ENCODE measurements around the gene CAPN5.

The CAPN5 gene

GRCh38 chr11:77111277-77111676 is 44.5 kb downstream of the CAPN5 start:
- H3K27ac Mint-ChIP-seq = no peak overlapping the region
- no peak overlapping the region for H3K4me3 Mint-ChIP-seq
- no peaks in the 10 kb centered on the region for H3K36me3 Mint-ChIP-seq (ENCODE audit: low read depth)
- H3K4me1 Mint-ChIP-seq (ENCODE audit: low read depth) = peaks cover 5% of the 10 kb centered on the region
- peaks cover 7% of the 10 kb centered on the region for H3K27me3 Mint-ChIP-seq
- intact Hi-C loops (cut with micrococcal nuclease) = no loop called here
- no peaks in the 10 kb centered on the region for H3K9me3 Mint-ChIP-seq

DNA sequence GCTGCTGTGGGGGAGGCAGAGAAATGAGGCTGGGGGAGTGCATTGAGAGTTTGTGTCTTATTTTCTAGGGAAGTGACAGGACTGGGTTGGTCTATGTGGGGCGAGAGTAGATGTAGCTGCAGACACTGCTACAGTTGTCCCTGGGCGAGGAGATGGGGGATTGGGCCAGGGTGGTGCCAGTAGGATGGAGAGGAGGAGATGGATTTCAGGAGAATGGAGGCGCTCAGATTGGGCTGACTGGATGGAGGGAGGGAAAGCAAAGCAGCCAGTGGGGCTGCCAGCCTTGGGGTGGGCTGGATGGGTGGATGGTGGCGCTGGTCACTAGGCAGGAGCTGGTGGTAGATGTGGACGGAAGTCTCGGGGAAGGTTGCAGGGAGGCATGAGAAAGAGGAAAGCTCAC is 45.2 kb downstream of the CAPN5 start:
- Mint-ChIP-seq H3K4me3 (no peak overlapping the region), H3K36me3 (ENCODE audit: low read depth) (no peaks in the 10 kb centered on the region), H3K27me3 (peaks cover 7% of the 10 kb centered on the region), H3K27ac (no peak overlapping the region), H3K4me1 (ENCODE audit: low read depth) (peaks cover 5% of the 10 kb centered on the region), H3K9me3 (no peaks in the 10 kb centered on the region)
- intact Hi-C loops (cut with micrococcal nuclease) = no loop called here

- H3K4me1 Mint-ChIP-seq (ENCODE audit: low read depth) = peaks cover 5% of the 10 kb centered on the region
- H3K9me3 Mint-ChIP-seq = no peaks in the 10 kb centered on the region
- H3K36me3 Mint-ChIP-seq (ENCODE audit: low read depth) = no peaks in the 10 kb centered on the region
- no peak overlapping the region for H3K27ac Mint-ChIP-seq
- peaks cover 5% of the 10 kb centered on the region for H3K27me3 Mint-ChIP-seq
- no peak overlapping the region for H3K4me3 Mint-ChIP-seq
- intact Hi-C loops (cut with micrococcal nuclease) = no loop called here
These were observed 46.0 kb downstream of the CAPN5 start for GRCh38 chr11:77112641-77113381.

- H3K27ac Mint-ChIP-seq = no peak overlapping the region
- no peaks in the 10 kb centered on the region for H3K36me3 Mint-ChIP-seq (ENCODE audit: low read depth)
- no peaks in the 10 kb centered on the region for H3K9me3 Mint-ChIP-seq
- peaks cover 2% of the 10 kb centered on the region for H3K27me3 Mint-ChIP-seq
- no peak overlapping the region for H3K4me3 Mint-ChIP-seq
- intact Hi-C loops (cut with micrococcal nuclease) = no loop called here
- H3K4me1 Mint-ChIP-seq (ENCODE audit: low read depth) = peaks cover 5% of the 10 kb centered on the region
These were observed 46.8 kb downstream of the CAPN5 start for GRCh38 chr11:77113382-77114088.

DNA sequence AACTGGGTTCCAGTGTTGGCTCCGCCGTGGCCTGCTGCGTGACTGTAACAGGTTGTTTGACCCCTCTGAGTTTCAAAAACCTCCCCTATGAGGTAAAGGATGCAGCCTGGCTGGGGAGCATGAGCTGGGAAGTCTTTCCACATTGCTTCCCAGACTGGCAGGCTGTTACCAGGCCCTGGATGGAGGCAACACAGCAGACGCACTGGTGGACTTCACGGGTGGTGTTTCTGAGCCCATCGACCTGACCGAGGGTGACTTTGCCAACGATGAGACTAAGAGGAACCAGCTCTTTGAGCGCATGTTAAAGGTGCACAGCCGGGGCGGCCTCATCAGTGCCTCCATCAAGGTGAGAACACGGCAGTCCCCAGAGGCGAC is 47.3 kb downstream of the CAPN5 start:
- Mint-ChIP-seq H3K27me3 (peaks cover 2% of the 10 kb centered on the region), H3K36me3 (ENCODE audit: low read depth) (no peaks in the 10 kb centered on the region), H3K9me3 (no peaks in the 10 kb centered on the region), H3K4me3 (no peak overlapping the region), H3K4me1 (ENCODE audit: low read depth) (peaks cover 5% of the 10 kb centered on the region), H3K27ac (no peak overlapping the region)
- intact Hi-C loops (cut with micrococcal nuclease) = no loop called here

GRCh38 chr11:77115181-77115611 is 48.4 kb downstream of the CAPN5 start:
- H3K4me1 Mint-ChIP-seq (ENCODE audit: low read depth) = peaks cover 5% of the 10 kb centered on the region
- no peaks in the 10 kb centered on the region for H3K27me3 Mint-ChIP-seq
- no peaks in the 10 kb centered on the region for H3K9me3 Mint-ChIP-seq
- H3K27ac Mint-ChIP-seq = no peak overlapping the region
- H3K4me3 Mint-ChIP-seq = no peak overlapping the region
- no peaks in the 10 kb centered on the region for H3K36me3 Mint-ChIP-seq (ENCODE audit: low read depth)
- intact Hi-C loops (cut with micrococcal nuclease) = no loop called here

DNA sequence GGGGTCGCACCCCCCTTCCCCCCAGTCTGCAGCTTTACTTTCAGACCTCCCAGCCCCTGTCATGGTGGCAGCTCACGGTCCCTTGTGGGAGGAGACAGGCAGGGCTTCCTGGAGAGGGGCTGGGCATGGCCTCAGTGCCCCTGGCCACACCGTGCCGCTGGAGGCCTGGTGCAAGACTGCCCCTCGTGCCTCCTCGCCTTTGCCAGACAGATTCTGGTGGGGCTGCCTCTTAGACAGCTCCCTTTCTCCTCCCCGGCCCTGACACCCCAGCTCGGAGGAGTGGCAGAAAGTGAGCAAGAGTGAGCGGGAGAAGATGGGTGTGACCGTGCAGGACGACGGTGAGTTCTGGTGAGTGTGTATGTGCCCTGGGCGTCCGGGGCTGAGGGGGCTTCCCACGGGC is 49.2 kb downstream of the CAPN5 start:
- Mint-ChIP-seq H3K9me3 (no peaks in the 10 kb centered on the region), H3K36me3 (ENCODE audit: low read depth) (no peaks in the 10 kb centered on the region), H3K27ac (no peak overlapping the region), H3K4me1 (ENCODE audit: low read depth) (peaks cover 5% of the 10 kb centered on the region), H3K4me3 (no peak overlapping the region), H3K27me3 (no peaks in the 10 kb centered on the region)
- intact Hi-C loops (cut with micrococcal nuclease) = no loop called here

DNA sequence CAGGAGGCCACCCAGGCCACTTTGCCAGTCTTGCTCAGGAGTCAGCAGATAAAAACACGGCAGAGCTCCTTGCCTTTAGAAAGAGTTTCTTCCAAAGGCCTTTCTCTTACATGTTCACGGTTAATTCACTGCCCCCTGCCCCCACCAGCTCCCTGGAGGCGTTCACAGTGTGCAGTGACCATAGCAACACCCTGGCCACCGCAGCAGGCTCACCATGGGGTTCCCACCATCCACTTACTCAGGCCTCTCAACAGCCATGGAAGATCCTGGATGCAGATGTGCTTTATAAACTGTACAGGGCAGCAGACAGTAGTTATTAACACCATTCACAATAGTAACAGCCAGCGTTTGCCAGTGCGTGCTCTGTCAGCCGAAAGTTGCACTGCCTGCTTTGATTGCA is 50.7 kb downstream of the CAPN5 start:
- Mint-ChIP-seq H3K36me3 (ENCODE audit: low read depth) (no peaks in the 10 kb centered on the region), H3K27me3 (no peaks in the 10 kb centered on the region), H3K4me3 (no peak overlapping the region), H3K4me1 (ENCODE audit: low read depth) (peaks cover 5% of the 10 kb centered on the region), H3K27ac (no peak overlapping the region), H3K9me3 (no peaks in the 10 kb centered on the region)
- intact Hi-C loops (cut with micrococcal nuclease) = no loop called here

- H3K36me3 Mint-ChIP-seq (ENCODE audit: low read depth) = no peaks in the 10 kb centered on the region
- peaks cover 5% of the 10 kb centered on the region for H3K4me1 Mint-ChIP-seq (ENCODE audit: low read depth)
- intact Hi-C loops (cut with micrococcal nuclease) = no loop called here
- no peak overlapping the region for H3K4me3 Mint-ChIP-seq
- no peaks in the 10 kb centered on the region for H3K9me3 Mint-ChIP-seq
- no peak overlapping the region for H3K27ac Mint-ChIP-seq
- H3K27me3 Mint-ChIP-seq = no peaks in the 10 kb centered on the region
These were observed 51.3 kb downstream of the CAPN5 start for GRCh38 chr11:77118086-77118485.

DNA sequence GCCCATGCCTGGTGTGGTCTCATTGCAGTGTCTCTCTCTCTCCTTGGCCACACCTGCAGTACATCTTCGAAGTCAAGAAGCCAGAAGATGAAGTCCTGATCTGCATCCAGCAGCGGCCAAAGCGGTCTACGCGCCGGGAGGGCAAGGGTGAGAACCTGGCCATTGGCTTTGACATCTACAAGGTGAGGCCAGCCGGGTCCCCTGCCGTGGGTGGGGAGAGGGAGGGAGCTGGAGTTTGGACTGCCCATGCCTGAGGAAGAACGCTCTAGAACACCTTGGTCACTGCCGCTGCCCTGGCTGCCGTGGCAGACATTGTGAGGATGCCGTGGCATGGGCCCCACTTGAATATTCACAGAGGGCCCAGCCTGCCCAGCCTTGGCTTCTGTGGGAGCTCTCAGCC is 52.2 kb downstream of the CAPN5 start:
- Mint-ChIP-seq H3K9me3 (no peaks in the 10 kb centered on the region), H3K4me3 (no peak overlapping the region), H3K27me3 (no peaks in the 10 kb centered on the region), H3K27ac (no peak overlapping the region), H3K4me1 (ENCODE audit: low read depth) (no peaks in the 10 kb centered on the region), H3K36me3 (ENCODE audit: low read depth) (no peaks in the 10 kb centered on the region)
- intact Hi-C loops (cut with micrococcal nuclease) = no loop called here

DNA sequence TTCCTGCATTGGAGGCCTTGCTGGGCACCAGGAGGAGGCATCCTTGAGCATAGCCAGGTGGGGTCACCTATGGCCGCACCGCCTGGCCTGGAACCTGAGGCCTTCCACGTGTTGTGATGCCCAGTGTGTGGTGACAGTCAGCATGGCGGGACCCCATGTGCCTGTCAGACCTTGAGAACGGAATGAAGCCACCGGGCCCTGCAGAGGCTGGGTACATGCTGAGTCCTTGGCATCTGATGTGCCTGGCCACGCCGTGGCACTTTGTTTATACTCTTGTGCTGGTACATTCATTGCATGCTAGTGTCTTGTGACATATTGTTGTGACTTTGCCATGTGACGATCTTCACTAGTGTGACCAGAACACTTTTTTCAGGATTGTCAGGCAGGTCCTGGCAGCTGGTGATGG is 52.8 kb downstream of the CAPN5 start:
- H3K9me3 Mint-ChIP-seq = no peaks in the 10 kb centered on the region
- H3K4me3 Mint-ChIP-seq = no peak overlapping the region
- H3K27me3 Mint-ChIP-seq = no peaks in the 10 kb centered on the region
- H3K4me1 Mint-ChIP-seq (ENCODE audit: low read depth) = no peaks in the 10 kb centered on the region
- H3K36me3 Mint-ChIP-seq (ENCODE audit: low read depth) = no peaks in the 10 kb centered on the region
- intact Hi-C loops (cut with micrococcal nuclease) = no loop called here
- H3K27ac Mint-ChIP-seq = no peak overlapping the region

DNA sequence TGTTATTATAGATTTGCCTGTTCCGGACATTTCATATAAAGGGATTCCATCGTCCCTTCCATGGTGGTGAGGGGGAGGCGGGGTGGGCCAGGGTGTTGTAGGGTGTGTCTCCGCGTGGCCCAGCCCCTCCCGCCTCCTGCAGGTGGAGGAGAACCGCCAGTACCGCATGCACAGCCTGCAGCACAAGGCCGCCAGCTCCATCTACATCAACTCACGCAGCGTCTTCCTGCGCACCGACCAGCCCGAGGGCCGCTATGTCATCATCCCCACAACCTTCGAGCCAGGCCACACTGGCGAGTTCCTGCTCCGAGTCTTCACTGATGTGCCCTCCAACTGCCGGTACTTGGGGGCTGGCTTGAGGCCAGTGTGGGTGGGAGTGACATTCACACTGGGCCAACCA is 53.8 kb downstream of the CAPN5 start:
- no peaks in the 10 kb centered on the region for H3K27me3 Mint-ChIP-seq
- no peak overlapping the region for H3K4me3 Mint-ChIP-seq
- no peak overlapping the region for H3K27ac Mint-ChIP-seq
- no peaks in the 10 kb centered on the region for H3K4me1 Mint-ChIP-seq (ENCODE audit: low read depth)
- intact Hi-C loops (cut with micrococcal nuclease) = loop anchor here (10.0 kb wide), 1 partner anchor 424 kb away; no protein-coding TSS in a partner anchor
- no peaks in the 10 kb centered on the region for H3K36me3 Mint-ChIP-seq (ENCODE audit: low read depth)
- no peaks in the 10 kb centered on the region for H3K9me3 Mint-ChIP-seq

DNA sequence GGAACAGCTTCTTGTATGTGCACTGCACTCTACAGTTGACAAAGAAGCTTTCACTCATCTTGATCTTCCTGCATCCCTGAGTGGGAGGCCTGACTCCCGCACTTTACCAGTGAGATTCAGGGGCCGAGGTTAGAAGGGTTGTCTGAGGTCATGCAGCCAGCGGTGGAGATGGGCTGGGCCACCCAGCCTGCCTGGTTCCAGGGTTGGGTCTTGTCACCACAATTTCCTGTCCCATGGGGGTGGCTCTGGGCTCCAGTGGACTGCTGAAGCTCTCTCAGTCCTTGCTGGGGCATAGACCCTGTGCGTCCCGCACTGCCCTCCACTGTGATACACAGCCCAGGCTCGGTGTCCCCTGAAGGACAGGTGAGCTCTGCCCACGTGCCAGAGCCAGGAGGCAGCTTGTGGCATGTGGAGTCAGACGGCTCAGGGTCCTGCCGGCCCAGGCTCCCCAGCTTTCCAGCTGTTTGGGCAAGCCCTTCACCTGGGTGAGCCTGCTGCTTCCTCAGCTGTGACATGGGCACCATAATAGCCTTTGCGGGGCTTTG is 54.4 kb downstream of the CAPN5 start:
- no peak overlapping the region for H3K27ac Mint-ChIP-seq
- intact Hi-C loops (cut with micrococcal nuclease) = loop anchor here (10.0 kb wide), 1 partner anchor 424 kb away; no protein-coding TSS in a partner anchor
- no peaks in the 10 kb centered on the region for H3K36me3 Mint-ChIP-seq (ENCODE audit: low read depth)
- H3K27me3 Mint-ChIP-seq = peaks cover 2% of the 10 kb centered on the region
- no peaks in the 10 kb centered on the region for H3K4me1 Mint-ChIP-seq (ENCODE audit: low read depth)
- H3K4me3 Mint-ChIP-seq = no peak overlapping the region
- no peaks in the 10 kb centered on the region for H3K9me3 Mint-ChIP-seq

DNA sequence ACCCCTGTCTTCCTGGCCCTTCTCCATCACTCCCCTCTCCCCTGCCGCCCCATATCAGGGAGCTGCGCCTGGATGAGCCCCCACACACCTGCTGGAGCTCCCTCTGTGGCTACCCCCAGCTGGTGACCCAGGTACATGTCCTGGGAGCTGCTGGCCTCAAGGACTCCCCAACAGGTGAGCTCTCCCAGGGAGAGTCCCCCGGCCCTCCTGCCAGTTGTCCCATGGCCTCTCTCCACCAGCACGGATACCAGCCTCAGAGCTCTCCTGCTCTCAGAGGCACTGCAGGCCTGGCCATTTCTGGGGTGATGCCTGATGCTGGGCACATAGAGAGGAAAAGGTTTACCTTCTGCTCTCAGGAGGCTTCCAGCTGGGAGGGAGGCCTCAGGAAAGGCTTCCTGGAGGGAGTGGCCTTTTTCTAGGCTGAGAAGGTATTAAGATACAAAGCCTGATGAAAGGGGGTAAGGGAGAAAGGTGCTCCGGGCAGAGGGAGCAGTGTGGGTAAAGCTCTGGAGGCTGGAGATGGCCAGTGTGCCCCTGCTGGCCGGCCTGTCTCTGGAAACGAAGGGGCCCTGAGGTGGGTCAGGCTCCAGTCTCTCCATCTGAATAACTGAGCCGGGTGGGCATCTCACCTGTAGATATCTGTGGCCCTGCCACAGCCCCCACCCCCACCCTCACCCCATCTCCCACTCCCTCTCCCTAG is 55.3 kb downstream of the CAPN5 start:
- Mint-ChIP-seq H3K36me3 (ENCODE audit: low read depth) (no peaks in the 10 kb centered on the region), H3K4me1 (ENCODE audit: low read depth) (peaks cover 5% of the 10 kb centered on the region), H3K27ac (no peak overlapping the region), H3K27me3 (peaks cover 6% of the 10 kb centered on the region), H3K9me3 (no peaks in the 10 kb centered on the region), H3K4me3 (no peak overlapping the region)
- intact Hi-C loops (cut with micrococcal nuclease) = loop anchor here (10.0 kb wide), 1 partner anchor 423 kb away; no protein-coding TSS in a partner anchor

All from dendritic cell treated with granulocyte-macrophage colony-stimulating factor and Interleukin-4, amounts not matched to agents 40 ng/mL and 50 ng/mL, for 4 days (primary cell).